WERI-Rb-1 (cell line): ENCODE measurements around the gene RRM2.

Source experiments
- DNase-seq: peaks from one replicate; pipeline ENCODE4 v3.0.0-alpha.2; 2020
- H3K27ac ChIP-seq: fragments of 250-450 bp; sonication (Bioruptor Pico); 2 replicates; pipeline ENCODE4 v1.5.1; 2020; ENCODE audit warnings: mild to moderate bottlenecking, moderate library complexity
- H3K27me3 ChIP-seq: fragments of 250-450 bp; sonication (Bioruptor Pico); 2 replicates; pipeline ENCODE4 v1.5.1; 2021; ENCODE audit warnings: mild to moderate bottlenecking, low read depth, moderate library complexity; ENCODE audit not compliant: insufficient read depth, severe bottlenecking
- H3K36me3 ChIP-seq: fragments of 250-450 bp; sonication (Bioruptor Pico); 2 replicates; pipeline ENCODE4 v1.5.1; 2020; ENCODE audit warnings: mild to moderate bottlenecking, moderate library complexity
- H3K4me3 ChIP-seq: 2 replicates; pipeline ENCODE4 v1.5.1; 2011; ENCODE audit warnings: low read depth, mild to moderate bottlenecking, control low read depth, low read length
- H3K9me3 ChIP-seq: fragments of 250-450 bp; sonication (Bioruptor Pico); 2 replicates; pipeline ENCODE4 v1.5.1; 2021; ENCODE audit warnings: mild to moderate bottlenecking, moderate library complexity; ENCODE audit not compliant: severe bottlenecking
- TF ChIP-seq, protein P1 (sequence below): IDR thresholded peaks from 2 replicates; pipeline ENCODE4 v1.5.1; 2011; ENCODE audit warnings: low read depth, mild to moderate bottlenecking, control low read depth, inconsistent platforms, low read length

Gene RRM2

DNA sequence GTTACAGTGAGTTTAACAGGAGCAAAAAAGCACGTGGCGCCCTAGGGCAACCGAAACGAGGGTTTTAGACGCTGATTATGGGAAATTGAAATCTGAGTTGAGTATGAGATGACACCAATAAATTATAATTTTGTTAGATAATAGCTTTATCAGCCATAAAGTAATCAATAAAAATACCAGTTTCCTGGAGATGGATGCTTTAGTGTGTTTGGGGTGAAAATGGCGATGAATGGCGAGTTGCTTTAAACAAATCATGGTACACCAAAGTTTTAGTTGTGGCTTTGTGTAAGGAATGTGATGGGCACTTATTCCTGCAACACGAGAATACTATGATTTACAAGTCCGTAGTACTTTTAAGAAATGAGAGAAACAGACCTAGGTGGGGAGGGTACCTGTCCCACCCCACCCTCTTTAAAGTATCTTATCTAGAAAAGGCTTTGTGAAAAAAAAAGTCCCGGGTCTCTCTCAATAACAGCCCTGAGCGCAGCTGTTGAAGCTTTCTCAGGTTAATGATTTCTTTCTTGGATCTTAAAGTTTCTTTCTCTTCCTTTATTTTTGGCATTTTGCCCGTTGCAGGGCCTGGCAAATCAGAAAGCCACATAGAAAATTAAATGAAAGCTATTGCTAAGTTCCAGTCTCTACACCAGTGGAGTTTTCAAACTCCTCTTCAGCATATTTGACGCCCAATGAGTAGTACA lies 1.5 kb upstream of the RRM2 start:
- TF ChIP-seq, protein P1, sequence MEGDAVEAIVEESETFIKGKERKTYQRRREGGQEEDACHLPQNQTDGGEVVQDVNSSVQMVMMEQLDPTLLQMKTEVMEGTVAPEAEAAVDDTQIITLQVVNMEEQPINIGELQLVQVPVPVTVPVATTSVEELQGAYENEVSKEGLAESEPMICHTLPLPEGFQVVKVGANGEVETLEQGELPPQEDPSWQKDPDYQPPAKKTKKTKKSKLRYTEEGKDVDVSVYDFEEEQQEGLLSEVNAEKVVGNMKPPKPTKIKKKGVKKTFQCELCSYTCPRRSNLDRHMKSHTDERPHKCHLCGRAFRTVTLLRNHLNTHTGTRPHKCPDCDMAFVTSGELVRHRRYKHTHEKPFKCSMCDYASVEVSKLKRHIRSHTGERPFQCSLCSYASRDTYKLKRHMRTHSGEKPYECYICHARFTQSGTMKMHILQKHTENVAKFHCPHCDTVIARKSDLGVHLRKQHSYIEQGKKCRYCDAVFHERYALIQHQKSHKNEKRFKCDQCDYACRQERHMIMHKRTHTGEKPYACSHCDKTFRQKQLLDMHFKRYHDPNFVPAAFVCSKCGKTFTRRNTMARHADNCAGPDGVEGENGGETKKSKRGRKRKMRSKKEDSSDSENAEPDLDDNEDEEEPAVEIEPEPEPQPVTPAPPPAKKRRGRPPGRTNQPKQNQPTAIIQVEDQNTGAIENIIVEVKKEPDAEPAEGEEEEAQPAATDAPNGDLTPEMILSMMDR = no peak
- Histone ChIP-seq H3K27ac (peak overlapping the region; percentile 99), H3K36me3 (peaks cover 40% of the 10 kb centered on the region), H3K9me3 (no peaks in the 10 kb centered on the region), H3K27me3 (no peaks in the 10 kb centered on the region), H3K4me3 (peak overlapping the region; percentile 68)
- no peak for DNase-seq

DNA sequence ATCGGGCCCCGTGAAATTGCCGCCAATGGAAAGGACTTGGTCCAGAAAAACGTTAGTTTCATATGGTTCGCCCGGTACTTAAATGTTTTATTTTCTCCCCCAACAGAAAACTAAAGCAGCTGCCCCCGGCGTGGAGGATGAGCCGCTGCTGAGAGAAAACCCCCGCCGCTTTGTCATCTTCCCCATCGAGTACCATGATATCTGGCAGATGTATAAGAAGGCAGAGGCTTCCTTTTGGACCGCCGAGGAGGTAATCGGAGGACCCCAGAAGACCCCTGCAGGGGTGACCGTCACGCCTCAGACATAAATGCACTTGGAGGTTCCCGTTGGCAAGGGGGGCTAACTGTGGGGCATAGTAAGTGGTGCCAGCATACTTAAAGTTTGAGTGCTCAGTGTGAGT lies 742 bp downstream of the RRM2 start:
- Histone ChIP-seq H3K36me3 (peaks cover 62% of the 10 kb centered on the region), H3K4me3 (peak overlapping the region; percentile 68)
- no peak for DNase-seq

DNA sequence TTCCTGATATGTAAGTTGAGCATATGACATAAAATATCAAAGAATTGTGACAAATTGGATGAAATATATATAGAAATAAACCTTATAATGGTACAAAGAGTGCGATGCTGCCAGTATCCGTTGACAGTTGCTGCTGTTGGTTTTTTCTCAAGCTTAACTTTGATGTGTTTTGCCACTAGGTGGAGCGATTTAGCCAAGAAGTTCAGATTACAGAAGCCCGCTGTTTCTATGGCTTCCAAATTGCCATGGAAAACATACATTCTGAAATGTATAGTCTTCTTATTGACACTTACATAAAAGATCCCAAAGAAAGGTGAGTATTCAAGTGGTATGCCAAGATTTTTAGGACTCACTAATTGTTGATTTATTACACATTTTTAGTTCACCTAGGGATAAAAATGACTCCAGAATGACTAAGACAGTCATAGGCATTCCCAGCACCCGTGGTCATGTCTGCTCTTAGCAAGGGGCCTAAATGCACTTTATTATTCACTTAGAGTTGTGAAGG lies 2.1 kb downstream of the RRM2 start:
- H3K27me3 ChIP-seq = no peaks in the 10 kb centered on the region
- peak overlapping the region; percentile 68 for H3K4me3 ChIP-seq
- H3K27ac ChIP-seq = peak overlapping the region; percentile 99; the same call in 1 of the 2 replicates
- no peaks in the 10 kb centered on the region for H3K9me3 ChIP-seq
- TF ChIP-seq, protein P1 = peak; percentile 47
- DNase-seq = no peak
- H3K36me3 ChIP-seq = peaks cover 75% of the 10 kb centered on the region

More for the DNA sequence above, 742 bp downstream of the RRM2 start:
- Histone ChIP-seq H3K9me3 (no peaks in the 10 kb centered on the region), H3K27me3 (no peaks in the 10 kb centered on the region), H3K27ac (peak overlapping the region; percentile 99)
- TF ChIP-seq, protein P1 = no peak

DNA sequence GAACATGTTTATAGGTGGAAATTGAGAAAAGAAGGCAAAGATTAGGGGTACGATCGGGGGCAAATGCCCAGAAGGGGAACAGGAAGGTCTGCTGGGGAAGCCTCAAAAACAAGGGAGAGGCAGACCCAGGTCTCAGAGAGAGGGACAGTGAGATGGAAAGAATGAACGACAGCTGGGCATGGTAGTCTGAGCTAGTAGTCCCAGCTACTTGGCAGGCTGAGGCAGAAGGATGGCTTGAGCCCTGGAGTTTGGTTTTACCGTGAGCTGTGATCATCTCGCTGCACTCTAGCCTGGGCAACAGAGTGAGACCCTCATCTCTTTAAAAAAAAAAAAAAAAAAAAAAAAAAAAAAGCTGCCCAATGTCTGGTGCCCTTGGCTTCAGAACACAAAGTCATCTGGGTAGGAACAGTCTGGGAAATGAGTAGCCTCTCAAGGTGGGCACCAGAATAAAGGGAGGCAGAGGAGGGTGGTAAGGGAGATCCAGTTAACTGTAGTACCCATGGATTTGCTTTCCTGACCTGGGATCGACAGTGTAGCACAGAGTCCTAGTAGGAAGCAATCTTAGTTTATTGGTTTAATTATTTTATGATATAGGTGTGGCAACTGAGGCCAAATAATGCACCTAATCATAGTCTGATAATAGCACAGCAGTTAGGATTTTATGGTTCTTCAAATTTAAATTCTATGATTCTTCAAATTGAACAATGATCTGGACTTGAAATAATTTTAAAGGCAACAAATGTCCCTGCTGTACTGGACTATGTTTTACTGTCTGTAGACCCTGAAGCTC lies 3.5 kb downstream of the RRM2 start:
- Histone ChIP-seq H3K9me3 (no peaks in the 10 kb centered on the region), H3K36me3 (peaks cover 90% of the 10 kb centered on the region)
- TF ChIP-seq, protein P1 = no peak

DNA sequence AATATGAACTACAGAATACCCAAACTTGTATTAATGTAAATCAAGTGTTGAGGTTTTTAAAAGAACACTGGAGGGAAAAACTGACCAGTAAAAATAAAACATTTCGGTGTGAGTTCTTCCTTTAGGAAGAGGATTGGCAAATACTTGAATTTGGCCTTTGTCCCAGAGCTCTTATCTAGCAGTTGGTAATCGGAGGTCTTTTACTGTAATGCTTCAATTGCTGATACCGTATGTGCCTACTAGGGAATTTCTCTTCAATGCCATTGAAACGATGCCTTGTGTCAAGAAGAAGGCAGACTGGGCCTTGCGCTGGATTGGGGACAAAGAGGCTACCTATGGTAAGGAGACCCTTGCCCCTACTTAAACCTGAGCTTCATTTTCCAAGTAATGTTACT lies 4.1 kb downstream of the RRM2 start:
- H3K9me3 ChIP-seq = no peaks in the 10 kb centered on the region
- TF ChIP-seq, protein P1 = no peak
- H3K36me3 ChIP-seq = peaks cover 94% of the 10 kb centered on the region
- H3K27ac ChIP-seq = no peak overlapping the region
- no peak overlapping the region for H3K4me3 ChIP-seq
- no peaks in the 10 kb centered on the region for H3K27me3 ChIP-seq
- no peak for DNase-seq

More for the DNA sequence above, 3.5 kb downstream of the RRM2 start:
- H3K4me3 ChIP-seq = no peak overlapping the region
- H3K27me3 ChIP-seq = no peaks in the 10 kb centered on the region
- no peak overlapping the region for H3K27ac ChIP-seq
- no peak for DNase-seq
